Measurements from ENCODE around the gene PHACTR3. TPM values are rescaled to one million over a fixed set of nuclear protein-coding genes. Genes with fewer than 3 reads are reported as not detected.

The PHACTR3 gene
- total RNA-seq, 1 experiment from 2014 or later = 10.0 TPM

- H3K27ac Mint-ChIP-seq (ENCODE audit: unreplicated experiment) = peak overlapping the region; percentile 61
- no peaks in the 10 kb centered on the region for H3K9me3 Mint-ChIP-seq (ENCODE audit: low read depth, unreplicated experiment)
- intact Hi-C loops (cut with micrococcal nuclease; ENCODE audit: unreplicated experiment) = no loop called here
- peak; percentile 61 for DNase-seq
- H3K4me1 Mint-ChIP-seq (ENCODE audit: low read depth, unreplicated experiment) = peaks cover 73% of the 10 kb centered on the region
- no peak for TF ChIP-seq CTCF (IDR thresholded peaks at IDR 0.05; ENCODE audit: unreplicated experiment)
- peak overlapping the region; percentile 65 for H3K4me3 Mint-ChIP-seq (ENCODE audit: low read depth, unreplicated experiment)
- TSS peak; percentile 42 for BruUV-seq (replicated peaks)
- CTCF ChIA-PET = interaction anchor here (0.8 to 4.2 kb wide), 6 partner anchors 12 to 64 kb away, joined by 3 to 18 read pairs (median 4); no protein-coding TSS in a partner anchor
- no peaks in the 10 kb centered on the region for H3K27me3 Mint-ChIP-seq (ENCODE audit: unreplicated experiment)
- peaks cover 34% of the 10 kb centered on the region for H3K36me3 Mint-ChIP-seq (ENCODE audit: insufficient read depth, unreplicated experiment)
Measured at GRCh38 chr20:59835448-59836395, 231.4 kb downstream of the PHACTR3 start.

GRCh38 chr20:59836767-59837166 lies 232.4 kb downstream of the PHACTR3 start:
- CTCF ChIA-PET = interaction anchor here (1.0 to 4.2 kb wide), 4 partner anchors 11 to 65 kb away, joined by 3 to 18 read pairs (median 6); no protein-coding TSS in a partner anchor
- H3K4me1 Mint-ChIP-seq (ENCODE audit: low read depth, unreplicated experiment) = peaks cover 63% of the 10 kb centered on the region
- H3K27me3 Mint-ChIP-seq (ENCODE audit: unreplicated experiment) = no peaks in the 10 kb centered on the region
- TF ChIP-seq CTCF (IDR thresholded peaks at IDR 0.05; ENCODE audit: unreplicated experiment) = no peak
- H3K9me3 Mint-ChIP-seq (ENCODE audit: low read depth, unreplicated experiment) = no peaks in the 10 kb centered on the region
- no TSS peak for BruUV-seq (replicated peaks)
- peaks cover 32% of the 10 kb centered on the region for H3K36me3 Mint-ChIP-seq (ENCODE audit: insufficient read depth, unreplicated experiment)
- H3K27ac Mint-ChIP-seq (ENCODE audit: unreplicated experiment) = no peak overlapping the region
- intact Hi-C loops (cut with micrococcal nuclease; ENCODE audit: unreplicated experiment) = no loop called here
- H3K4me3 Mint-ChIP-seq (ENCODE audit: low read depth, unreplicated experiment) = peak overlapping the region; percentile 65
- no peak for DNase-seq

- intact Hi-C loops (cut with micrococcal nuclease; ENCODE audit: unreplicated experiment) = no loop called here
- Mint-ChIP-seq H3K27ac (ENCODE audit: unreplicated experiment) (peak overlapping the region; percentile 42), H3K9me3 (ENCODE audit: low read depth, unreplicated experiment) (no peaks in the 10 kb centered on the region), H3K36me3 (ENCODE audit: insufficient read depth, unreplicated experiment) (peaks cover 36% of the 10 kb centered on the region), H3K27me3 (ENCODE audit: unreplicated experiment) (no peaks in the 10 kb centered on the region), H3K4me1 (ENCODE audit: low read depth, unreplicated experiment) (peaks cover 53% of the 10 kb centered on the region), H3K4me3 (ENCODE audit: low read depth, unreplicated experiment) (peak overlapping the region; percentile 65)
- BruUV-seq (replicated peaks) = no TSS peak
- TF ChIP-seq CTCF (IDR thresholded peaks at IDR 0.05; ENCODE audit: unreplicated experiment) = no peak
- no peak for DNase-seq
- CTCF ChIA-PET = interaction anchor here (0.5 to 4.2 kb wide), 5 partner anchors 12 to 1336 kb away, joined by 3 to 18 read pairs (median 4); partner anchors contain the start of genes FAM217B and PPP1R3D
Measured at GRCh38 chr20:59837623-59838394, 233.5 kb downstream of the PHACTR3 start.

GRCh38 chr20:59839400-59839799 lies 235.1 kb downstream of the PHACTR3 start:
- Mint-ChIP-seq H3K27ac (ENCODE audit: unreplicated experiment) (no peak overlapping the region), H3K9me3 (ENCODE audit: low read depth, unreplicated experiment) (no peaks in the 10 kb centered on the region), H3K4me1 (ENCODE audit: low read depth, unreplicated experiment) (peaks cover 53% of the 10 kb centered on the region), H3K27me3 (ENCODE audit: unreplicated experiment) (no peaks in the 10 kb centered on the region), H3K36me3 (ENCODE audit: insufficient read depth, unreplicated experiment) (peaks cover 36% of the 10 kb centered on the region), H3K4me3 (ENCODE audit: low read depth, unreplicated experiment) (no peak overlapping the region)
- TF ChIP-seq CTCF (IDR thresholded peaks at IDR 0.05; ENCODE audit: unreplicated experiment) = no peak
- DNase-seq = no peak
- intact Hi-C loops (cut with micrococcal nuclease; ENCODE audit: unreplicated experiment) = no loop called here
- CTCF ChIA-PET = interaction anchor here (0.6 to 1.2 kb wide), 3 partner anchors 11 to 56 kb away, joined by 3 to 5 read pairs (median 4); no protein-coding TSS in a partner anchor
- BruUV-seq (replicated peaks) = no TSS peak
